GM12878 (cell line): ENCODE data around the gene DHPS. TPM values are rescaled to one million over a fixed set of nuclear protein-coding genes. Genes with fewer than 3 reads are reported as not detected.
"Not testable (repeated sequence)": the region's sequence is repeated elsewhere in the genome, so short reads cannot be mapped to it uniquely, and the experiment has no call there.

Experiments used
- ATAC-seq: fragments of 200-7000 bp; cut with Tn5 transposase; 3 replicates; pipeline ENCODE4 v1.9.1; 2020; ENCODE audit warnings: mild to moderate bottlenecking, moderate library complexity
- BruUV-seq: library from RNA; stranded (reverse); fragments of 400-500 nt; replicated peaks from 2 replicates; lab custom pipeline; 2021; lab: Mats Ljungman, UMichigan
- CTCF ChIA-PET: fragments of 300-600 bp; sonication (Branson Sonifier 250); formaldehyde crosslinking; extraction: SDS; loops from one replicate; lab custom pipeline; 2021; ENCODE audit warnings: inconsistent platforms; lab: Yijun Ruan, JAX
- POLR2A ChIA-PET: fragments of 350-600 bp; formaldehyde crosslinking; extraction: SDS; loops from one replicate; lab custom pipeline; 2021; ENCODE audit warnings: inconsistent platforms; lab: Charles Lee
- RAD21 ChIA-PET: fragments of 300-600 bp; sonication (Branson Sonifier 250); formaldehyde crosslinking; loops from one replicate; lab custom pipeline; 2023; ENCODE audit warnings: antibody characterized with exemption; ENCODE audit not compliant: unreplicated experiment; lab: Charles Lee
- SMC1A ChIA-PET: fragments of 300-600 bp; sonication (Branson Sonifier 250); formaldehyde crosslinking; loops from one replicate; lab custom pipeline; 2023; ENCODE audit not compliant: unreplicated experiment, uncharacterized antibody; lab: Charles Lee
- DNase-seq: peaks from one replicate; pipeline ENCODE4 v3.0.0-alpha.2; 2011; ENCODE audit warnings: low read depth, low spot score
- FAIRE-seq: peaks from 3 replicates; lab custom pipeline; 2011; peaks lifted over from hg19 to GRCh38; lab: Jason Lieb, UNC
- H2AFZ ChIP-seq: 2 replicates; pipeline ENCODE4 v1.6.0; 2011; ENCODE audit warnings: low read depth, low read length, control low read depth; ENCODE audit not compliant: control insufficient read depth
- H3K27ac ChIP-seq: 2 replicates; pipeline ENCODE4 v1.5.1; 2011; ENCODE audit warnings: control low read depth; ENCODE audit not compliant: control insufficient read depth, insufficient read depth
- H3K27me3 ChIP-seq, 2 experiments: replicated peaks in 1 of 2; 2 replicates each; pipeline versions ENCODE4 v1.6.0 to v1.6.1; 2011; ENCODE audit warnings: low read length in 1 of 2; ENCODE audit not compliant: control insufficient read depth in 2 of 2, insufficient read depth in 2 of 2
- H3K36me3 ChIP-seq, 2 experiments: 2 replicates each; pipeline ENCODE4 v1.5.1; 2011; ENCODE audit warnings: low read length in 1 of 2; ENCODE audit not compliant: control insufficient read depth in 2 of 2, insufficient read depth in 2 of 2
- H3K4me1 ChIP-seq: 2 replicates; pipeline ENCODE4 v1.6.1; 2011; ENCODE audit warnings: mild to moderate bottlenecking, low read length, moderate library complexity, mixed read lengths; ENCODE audit not compliant: control insufficient read depth, insufficient read depth
- H3K4me2 ChIP-seq: 2 replicates; pipeline ENCODE4 v1.6.0; 2011; ENCODE audit warnings: control low read depth; ENCODE audit not compliant: control insufficient read depth, insufficient read depth
- H3K4me3 ChIP-seq: fragments of 200-600 bp; sonication (generic); 2 replicates; pipeline ENCODE4 v1.5.1; 2016
- H3K79me2 ChIP-seq: 2 replicates; pipeline ENCODE4 v1.6.0; 2011; ENCODE audit warnings: low read length; ENCODE audit not compliant: control insufficient read depth, insufficient read depth
- H3K9ac ChIP-seq: 2 replicates; pipeline ENCODE4 v1.8.0; 2011; ENCODE audit warnings: low read length, control low read depth, mixed read lengths; ENCODE audit not compliant: control insufficient read depth, insufficient read depth
- H3K9me3 ChIP-seq: replicated peaks from 3 replicates; pipeline ENCODE4 v1.5.1; 2011; ENCODE audit warnings: mild to moderate bottlenecking, low read length; ENCODE audit not compliant: control insufficient read depth, insufficient read depth
- H4K20me1 ChIP-seq: 2 replicates; pipeline ENCODE4 v1.6.0; 2011; ENCODE audit not compliant: control insufficient read depth, insufficient read depth
- WGBS: methylation state at CpG from one replicate; pipeline ENCODE4 v1.1.6; 2016; ENCODE audit warnings: low lambda C conversion rate; ENCODE audit not compliant: insufficient replicate concordance, insufficient coverage; ENCODE audit errors: missing lambda C conversion rate; 5-methylcytosine and 5-hydroxymethylcytosine counted together
- in situ Hi-C: fragments of 300-500 bp; cut with MboI; formaldehyde crosslinking; loops from 9 replicates; pipeline ENCODE4 v1.14.3; 2018; ENCODE audit warnings: mixed read lengths
- intact Hi-C: fragments of 100-400 bp; cut with micrococcal nuclease; formaldehyde crosslinking; loops from one replicate; pipeline ENCODE4 v1.14.2; 2022; ENCODE audit not compliant: unreplicated experiment
- polyA plus RNA-seq, 11 experiments: library from polyadenylated mRNA; depleted of rRNA in 4 of 11; unstranded in 6 of 11; stranded (reverse) in 5 of 11; fragments of >200 nt; fragmentation: Nextera tagmentation in 4 of 11; fragmentation: Illumina TruSeq in 1 of 11; extraction: Ambion mirVana in 4 of 11; extraction: Trizol in 1 of 11; gene quantifications; 1 replicate in 1 of 11; 2 replicates in 10 of 11; pipeline versions ENCODE4 v1.2.1 to v1.2.3, GENCODE V29; 2011 to 2016; ENCODE audit warnings: inconsistent platforms in 2 of 11, missing spikeins in 2 of 11, low read depth in 1 of 11
- total RNA-seq, 4 experiments: library from RNA; depleted of rRNA in 3 of 4; stranded (reverse); fragments of >200 nt in 3 of 4; fragmentation: Illumina TruSeq in 1 of 4; extraction: Trizol in 1 of 4; gene quantifications; 2 replicates each; pipeline versions ENCODE4 v1.2.1 to v1.2.3, GENCODE V29; 2013 to 2021
- TF ChIP-seq, protein P1 (sequence below): fragments of 150-350 bp; IDR thresholded peaks from 2 replicates; pipeline ENCODE4 v1.6.1; 2016; ENCODE audit warnings: low read depth, low read length

Gene DHPS
- total and polyA plus RNA-seq, 10 of the 15 experiments (the other 5 are each of a cell fraction or from before 2014, with no cell fraction given): 36.4 to 104 (median 83.4) TPM

DNA sequence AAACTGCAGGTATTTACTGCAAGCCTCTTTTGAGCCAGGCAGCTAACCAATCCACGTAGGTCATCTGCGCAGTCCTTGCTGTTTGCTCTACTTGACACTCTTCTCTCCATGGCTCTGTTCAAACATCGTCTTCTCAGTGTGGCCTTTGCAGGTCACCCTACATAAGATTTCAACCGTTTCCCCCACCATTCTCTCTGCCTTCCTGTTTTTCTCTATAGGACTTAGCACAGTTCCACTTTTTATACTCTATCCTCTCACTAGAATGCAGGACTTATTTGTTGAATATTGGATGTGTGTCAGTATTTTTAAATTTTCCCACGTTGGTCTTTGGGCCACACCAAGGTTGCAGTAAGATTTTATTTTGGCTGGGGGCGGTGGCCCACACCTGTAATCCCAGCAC is 16.5 kb upstream of the DHPS start (continued):
- TF ChIP-seq, protein P1, sequence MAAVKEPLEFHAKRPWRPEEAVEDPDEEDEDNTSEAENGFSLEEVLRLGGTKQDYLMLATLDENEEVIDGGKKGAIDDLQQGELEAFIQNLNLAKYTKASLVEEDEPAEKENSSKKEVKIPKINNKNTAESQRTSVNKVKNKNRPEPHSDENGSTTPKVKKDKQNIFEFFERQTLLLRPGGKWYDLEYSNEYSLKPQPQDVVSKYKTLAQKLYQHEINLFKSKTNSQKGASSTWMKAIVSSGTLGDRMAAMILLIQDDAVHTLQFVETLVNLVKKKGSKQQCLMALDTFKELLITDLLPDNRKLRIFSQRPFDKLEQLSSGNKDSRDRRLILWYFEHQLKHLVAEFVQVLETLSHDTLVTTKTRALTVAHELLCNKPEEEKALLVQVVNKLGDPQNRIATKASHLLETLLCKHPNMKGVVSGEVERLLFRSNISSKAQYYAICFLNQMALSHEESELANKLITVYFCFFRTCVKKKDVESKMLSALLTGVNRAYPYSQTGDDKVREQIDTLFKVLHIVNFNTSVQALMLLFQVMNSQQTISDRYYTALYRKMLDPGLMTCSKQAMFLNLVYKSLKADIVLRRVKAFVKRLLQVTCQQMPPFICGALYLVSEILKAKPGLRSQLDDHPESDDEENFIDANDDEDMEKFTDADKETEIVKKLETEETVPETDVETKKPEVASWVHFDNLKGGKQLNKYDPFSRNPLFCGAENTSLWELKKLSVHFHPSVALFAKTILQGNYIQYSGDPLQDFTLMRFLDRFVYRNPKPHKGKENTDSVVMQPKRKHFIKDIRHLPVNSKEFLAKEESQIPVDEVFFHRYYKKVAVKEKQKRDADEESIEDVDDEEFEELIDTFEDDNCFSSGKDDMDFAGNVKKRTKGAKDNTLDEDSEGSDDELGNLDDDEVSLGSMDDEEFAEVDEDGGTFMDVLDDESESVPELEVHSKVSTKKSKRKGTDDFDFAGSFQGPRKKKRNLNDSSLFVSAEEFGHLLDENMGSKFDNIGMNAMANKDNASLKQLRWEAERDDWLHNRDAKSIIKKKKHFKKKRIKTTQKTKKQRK: no peak

DNA sequence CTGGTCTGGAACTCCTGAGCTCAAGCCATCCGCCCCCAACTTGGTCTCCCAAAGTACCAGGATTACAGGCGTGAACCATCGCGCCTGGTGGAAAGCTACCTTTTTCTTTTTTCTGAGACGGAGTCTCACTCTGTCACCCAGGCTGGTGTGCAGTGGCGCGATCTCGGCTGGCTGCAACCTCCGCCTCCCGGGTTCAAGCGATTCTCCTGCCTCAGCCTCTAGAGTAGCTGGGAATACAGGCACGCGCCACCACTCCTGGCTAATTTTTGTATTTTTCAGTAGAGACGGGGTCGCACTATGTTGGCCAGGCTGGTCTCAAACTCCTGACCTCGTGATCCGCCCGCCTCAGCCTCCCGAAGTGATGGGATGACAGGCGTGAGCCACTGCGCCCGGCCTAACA is 15.7 kb upstream of the DHPS start:
- ChIA-PET RAD21 (interaction anchor here (1.0 kb wide), 1 partner anchor 130 kb away, joined by 3 read pairs; no protein-coding TSS in a partner anchor), CTCF (interaction anchor here (1.2 to 1.5 kb wide), 2 partner anchors 20 to 150 kb away, joined by 4 to 5 read pairs; no protein-coding TSS in a partner anchor), POLR2A (interaction anchor here (0.6 to 1.4 kb wide), 3 partner anchors 11 to 81 kb away, joined by 3 to 5 read pairs (median 4); no protein-coding TSS in a partner anchor), SMC1A (interaction anchor here (0.6 to 1.1 kb wide), 3 partner anchors 20 to 1760 kb away, joined by 3 to 4 read pairs (median 3); no protein-coding TSS in a partner anchor)
- H3K27me3 ChIP-seq, H3K79me2 ChIP-seq, H3K9me3 ChIP-seq, FAIRE-seq, H4K20me1 ChIP-seq, DNase-seq, intact Hi-C loops, H3K4me1 ChIP-seq, in situ Hi-C loops, H3K9ac ChIP-seq, H2AFZ ChIP-seq, ATAC-seq, BruUV-seq: not testable (repeated sequence)
- WGBS: 92% methylated on average over 22 of the region's 22 CpGs
- Histone ChIP-seq H3K27ac (peak overlapping the region; percentile 83; the same call in 1 of the 2 replicates), H3K4me2 (peak overlapping the region; percentile 96), H3K4me3 (peak overlapping the region; percentile 85), H3K36me3 (peaks cover 6 to 15% of the 10 kb centered on the region in 2 experiments; a peak in 3 of 4 replicates)
